HG03469 (cell line): ENCODE measurements around the gene PHEX.
A peak's percentile ranks its signal among the peaks of the same experiment; 100 is the strongest.

ENCODE experiments used
- ATAC-seq: cut with Tn5 transposase; IDR thresholded peaks from one replicate; pipeline ENCODE4 v1.9.1; 2021; ENCODE audit warnings: mild to moderate bottlenecking, moderate library complexity, moderate number of reproducible peaks; ENCODE audit not compliant: unreplicated experiment

PHEX gene

DNA sequence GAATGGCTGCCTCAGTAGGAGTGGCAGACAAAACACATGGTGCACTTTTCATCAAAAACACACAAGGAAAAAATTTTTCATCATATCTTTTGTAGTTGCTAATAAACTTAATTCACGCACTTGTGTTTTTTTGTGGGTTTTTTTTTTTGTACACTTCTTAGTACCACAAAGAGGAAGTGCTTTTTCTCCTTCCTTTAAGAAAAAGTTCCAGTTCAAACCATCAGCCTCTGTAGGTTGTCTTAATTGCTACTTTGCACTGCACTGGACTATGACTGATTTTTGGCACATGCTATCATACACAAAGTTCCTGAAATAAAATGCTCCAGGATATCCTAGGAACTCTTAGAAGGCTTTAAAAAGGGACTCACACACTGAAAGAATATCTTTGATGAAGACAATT lies at the start of gene PHEX:
Gene PHEX, plus strand, starts transcription at position 242 of the 400 bp plus-strand sequence. CDS start 681 bp downstream, outside the sequence.
- ATAC-seq = no peak

DNA sequence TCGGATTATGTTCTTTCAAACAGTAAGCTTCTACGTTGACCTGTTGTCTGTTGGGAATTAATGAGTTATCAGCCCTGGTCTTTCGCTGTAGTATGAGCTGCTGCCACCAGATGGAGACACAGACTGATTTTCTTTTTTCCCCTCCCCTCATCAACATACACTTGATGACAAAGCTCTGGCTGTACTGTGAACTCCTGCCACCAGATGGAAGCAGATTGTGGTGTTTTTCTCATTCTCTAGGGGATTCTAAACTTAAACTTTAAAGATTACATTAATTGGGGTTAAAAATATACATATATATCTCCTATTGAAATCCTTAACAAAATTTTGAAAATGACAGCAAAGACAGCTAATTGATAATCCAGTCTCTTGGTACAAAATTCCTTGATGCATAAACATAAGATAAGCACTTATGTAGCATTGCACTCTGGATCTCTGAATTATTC lies 46.8 kb upstream of the PHEX start:
- peak; percentile 80 for ATAC-seq

DNA sequence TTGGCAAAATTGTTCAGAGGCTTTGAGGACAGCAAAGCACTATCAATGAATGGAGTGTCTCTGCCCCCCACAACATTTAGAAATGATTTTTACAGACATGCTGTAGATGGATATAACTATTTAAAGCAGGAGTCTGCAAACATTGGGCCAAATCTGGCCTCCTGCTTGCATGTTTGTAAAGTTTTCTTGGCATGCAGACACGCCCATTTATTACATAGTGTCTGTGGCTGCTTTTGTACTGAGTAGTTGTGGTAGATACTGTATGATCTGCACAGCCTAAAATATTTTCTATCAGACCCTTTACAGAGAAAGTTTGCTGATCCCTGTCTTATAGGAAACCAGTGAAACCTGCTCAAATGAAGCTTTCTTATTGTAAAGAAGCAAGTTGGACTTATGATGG lies 45.5 kb upstream of the PHEX start:
- no peak for ATAC-seq

DNA sequence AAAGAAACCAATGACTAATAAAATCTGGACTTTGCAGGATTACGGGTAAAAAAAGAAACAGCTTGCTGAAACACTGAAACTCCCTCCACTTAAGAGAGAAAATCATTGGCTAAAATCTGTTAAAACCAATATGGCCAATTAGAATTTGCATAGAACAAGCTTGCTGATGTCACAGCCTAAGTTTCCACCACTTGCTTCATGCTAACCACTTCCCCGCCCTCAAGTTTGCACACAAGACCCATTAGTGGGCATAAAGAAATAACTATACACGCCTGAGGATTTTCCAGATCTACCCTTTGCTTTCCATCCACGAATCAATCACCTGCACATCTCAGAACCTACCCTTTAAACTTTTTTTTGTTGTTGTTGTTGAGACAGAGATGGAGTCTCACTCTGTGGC lies 42.7 kb upstream of the PHEX start:
- ATAC-seq = no peak

DNA sequence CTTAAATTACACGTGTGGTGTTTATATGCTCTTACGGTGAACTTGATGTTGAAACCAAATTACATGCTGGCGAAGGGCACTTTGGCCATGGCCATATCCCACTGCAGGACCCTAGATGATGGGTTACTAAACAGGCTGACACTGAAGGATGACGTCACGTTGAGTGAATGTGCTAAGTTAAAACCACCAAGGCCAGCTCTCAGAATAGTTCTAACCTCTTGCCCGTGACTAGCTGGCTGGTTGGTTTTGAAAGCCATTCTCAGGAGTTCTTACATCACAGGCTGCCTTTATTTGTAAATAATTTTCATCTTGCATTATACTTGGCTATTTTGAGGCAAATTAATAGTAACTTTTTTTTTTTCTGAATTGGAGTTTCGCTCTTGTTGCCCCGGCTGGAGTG lies 41.3 kb upstream of the PHEX start:
- ATAC-seq = no peak

DNA sequence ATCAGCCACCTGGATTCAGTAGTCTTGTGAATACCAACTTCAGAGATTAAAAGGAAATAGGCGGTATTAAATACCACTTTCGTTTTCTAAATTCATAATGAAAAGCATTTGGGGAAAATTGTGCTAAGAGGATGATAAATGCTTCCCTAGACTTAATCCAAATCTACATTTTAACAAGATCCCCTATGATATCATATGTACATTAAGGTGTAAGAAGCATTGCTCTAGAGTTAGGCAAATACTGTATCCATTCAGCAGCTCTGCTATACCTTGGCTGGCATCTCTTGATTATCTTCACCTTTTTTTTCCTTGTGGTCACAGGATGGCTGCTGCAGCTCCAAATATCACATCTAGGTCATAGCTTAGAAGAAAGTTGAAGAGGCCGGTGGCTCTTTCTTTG lies 40.6 kb upstream of the PHEX start:
- ATAC-seq = no peak

DNA sequence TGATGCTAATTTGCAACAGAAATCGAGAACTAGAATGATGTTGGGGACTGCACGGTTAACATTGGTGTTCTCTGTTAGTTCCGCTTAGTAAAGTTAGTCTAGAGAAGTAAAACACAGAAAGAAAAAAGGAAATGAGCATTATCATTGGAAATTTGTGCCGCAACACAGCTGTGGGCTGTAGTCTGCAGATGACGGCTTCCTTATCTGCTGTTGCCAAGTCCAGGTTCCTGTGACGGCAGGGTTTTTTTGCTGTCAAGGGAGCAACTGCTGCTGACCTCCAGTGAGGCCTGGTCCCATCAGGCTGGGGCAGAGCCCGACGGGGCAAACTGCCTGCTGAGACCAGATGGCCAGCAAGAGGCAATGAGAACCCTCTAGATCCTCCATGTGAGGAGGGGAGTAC lies 38.9 kb upstream of the PHEX start:
- ATAC-seq = peak; percentile 77

- ATAC-seq = no peak
These were observed 35.2 kb upstream of the PHEX start for GRCh38 chrX:21996872-21997455.

DNA sequence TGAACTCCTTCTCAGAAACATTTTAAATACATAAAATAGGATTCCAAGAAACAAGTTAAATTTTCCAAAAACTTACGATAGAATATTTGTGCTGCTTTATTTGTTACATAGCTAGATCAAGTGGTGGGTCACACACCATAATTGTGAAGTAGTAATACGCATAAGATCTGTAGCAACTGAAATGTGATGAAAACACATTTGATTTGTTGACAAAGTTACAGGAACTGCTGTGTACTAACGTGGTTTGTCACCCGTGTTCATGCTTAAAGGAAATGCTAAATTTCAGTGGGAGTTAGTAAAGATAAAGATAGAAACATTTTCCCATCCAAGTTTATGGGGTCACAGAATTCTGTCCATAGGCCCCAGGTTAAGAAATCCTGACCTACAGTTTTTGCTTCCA lies 34.1 kb upstream of the PHEX start:
- ATAC-seq = no peak

DNA sequence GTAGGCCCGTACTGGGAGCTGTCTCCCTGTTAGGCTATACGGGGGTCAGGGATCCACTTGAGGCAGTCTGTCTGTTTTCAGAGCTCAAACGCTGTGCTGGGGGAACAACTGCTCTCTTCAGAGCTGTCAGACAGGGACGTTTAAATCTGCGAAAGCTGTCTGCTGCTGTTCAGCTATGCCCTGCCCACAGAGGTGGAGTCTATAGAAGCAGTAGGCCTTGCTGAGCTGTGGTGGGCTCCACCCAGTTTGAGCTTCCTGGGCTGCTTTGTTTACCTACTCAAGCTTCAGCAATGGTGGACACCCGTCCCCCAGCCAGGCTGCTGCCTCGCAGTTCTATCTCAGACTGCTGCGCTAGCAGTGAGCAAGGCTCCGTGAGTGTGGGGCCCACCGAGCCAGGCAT lies 27.3 kb upstream of the PHEX start:
- no peak for ATAC-seq

DNA sequence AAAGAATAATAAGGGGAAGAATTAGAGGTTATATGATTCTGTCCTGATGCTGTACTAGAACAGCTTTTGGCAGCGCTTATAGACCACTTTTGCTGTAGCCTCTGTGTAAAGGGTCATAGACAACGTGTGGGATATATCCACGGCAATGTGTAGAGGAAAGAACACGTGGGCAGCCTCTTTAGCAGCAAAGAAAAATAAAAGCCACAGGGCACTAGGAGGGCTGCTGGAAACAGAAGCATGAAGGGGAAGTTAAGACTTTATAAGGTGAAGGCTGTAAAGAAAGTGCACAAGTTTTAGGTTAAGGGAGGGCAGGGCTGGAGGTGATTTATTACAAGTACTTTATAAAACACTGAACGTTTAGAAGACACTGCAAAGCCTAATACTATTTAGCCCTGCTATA lies 20.1 kb upstream of the PHEX start:
- ATAC-seq = no peak

DNA sequence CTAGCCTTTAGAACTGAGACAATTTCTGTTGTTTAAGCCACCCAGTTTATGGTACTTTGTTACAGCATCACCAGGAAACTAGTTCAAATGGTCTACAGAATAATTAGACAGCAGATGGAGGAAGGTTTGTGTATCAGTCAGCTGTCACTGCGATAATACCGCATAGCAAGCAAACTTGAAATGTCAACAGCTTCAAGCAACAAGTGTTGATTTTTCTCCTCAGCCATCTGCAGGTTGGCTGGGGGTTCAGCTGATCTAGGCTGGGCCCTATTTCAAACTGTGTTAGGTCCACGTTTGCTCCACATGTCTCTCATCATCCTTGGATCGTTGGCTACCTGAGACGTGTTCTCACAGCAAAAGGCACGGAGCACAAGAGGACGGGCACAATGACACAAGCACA lies 19.2 kb upstream of the PHEX start:
- ATAC-seq = no peak

GRCh38 chrX:22015139-22015750 lies 16.9 kb upstream of the PHEX start:
- no peak for ATAC-seq

DNA sequence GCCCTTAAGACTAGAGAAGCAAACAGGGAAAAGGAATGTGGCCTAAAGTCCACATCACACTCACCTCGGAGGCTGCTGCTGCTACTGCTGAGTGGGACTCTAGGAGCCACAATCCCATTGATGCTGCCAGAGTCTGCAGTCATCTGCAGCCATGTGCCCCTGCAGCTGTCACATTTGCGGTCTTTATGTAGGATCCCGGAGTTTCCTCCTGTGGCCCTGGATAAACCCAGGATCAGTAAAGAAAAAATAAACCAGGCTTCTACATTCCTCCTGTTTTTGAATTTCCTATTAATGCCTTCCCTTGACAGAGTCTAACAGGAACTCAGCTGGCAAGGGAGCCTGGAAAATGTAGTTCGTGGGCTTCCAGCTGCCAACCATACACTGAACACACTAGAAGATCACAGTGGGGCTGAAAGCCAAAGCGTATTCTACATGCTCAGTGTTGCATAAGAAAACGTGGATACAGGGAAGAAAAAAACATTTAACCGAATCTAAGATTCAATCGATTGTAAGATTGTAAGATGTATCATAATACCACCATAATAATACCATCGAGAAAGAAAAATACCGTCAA lies 10.3 kb upstream of the PHEX start:
- ATAC-seq = no peak

GRCh38 chrX:22024577-22024976 lies 7.5 kb upstream of the PHEX start:
- ATAC-seq = no peak

- no peak for ATAC-seq
These were observed 6.4 kb upstream of the PHEX start for GRCh38 chrX:22025751-22026150.

- ATAC-seq = no peak
These were observed 5.4 kb upstream of the PHEX start for GRCh38 chrX:22026731-22027130.

GRCh38 chrX:22032506-22032905 lies 381 bp downstream of the PHEX start:
- no peak for ATAC-seq

DNA sequence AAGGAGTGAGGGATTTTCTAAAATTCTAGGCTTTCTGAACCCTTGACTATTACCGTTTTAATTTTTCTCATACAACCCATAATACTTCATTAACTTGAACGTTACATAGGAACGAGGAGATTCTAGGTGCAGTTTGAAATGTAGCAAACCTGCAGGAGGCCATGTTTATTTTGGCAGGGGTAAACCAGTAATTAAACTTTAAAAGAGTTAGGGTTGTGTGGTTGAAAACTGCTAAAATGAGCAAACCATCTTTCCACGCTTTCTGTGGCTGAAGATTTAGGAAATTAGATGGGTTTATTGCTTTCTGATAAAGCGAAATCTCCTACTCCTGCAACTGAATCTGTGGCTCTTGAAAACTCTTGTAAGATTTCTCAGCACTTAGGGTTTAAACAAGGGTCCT lies 1.7 kb downstream of the PHEX start:
- ATAC-seq = no peak

DNA sequence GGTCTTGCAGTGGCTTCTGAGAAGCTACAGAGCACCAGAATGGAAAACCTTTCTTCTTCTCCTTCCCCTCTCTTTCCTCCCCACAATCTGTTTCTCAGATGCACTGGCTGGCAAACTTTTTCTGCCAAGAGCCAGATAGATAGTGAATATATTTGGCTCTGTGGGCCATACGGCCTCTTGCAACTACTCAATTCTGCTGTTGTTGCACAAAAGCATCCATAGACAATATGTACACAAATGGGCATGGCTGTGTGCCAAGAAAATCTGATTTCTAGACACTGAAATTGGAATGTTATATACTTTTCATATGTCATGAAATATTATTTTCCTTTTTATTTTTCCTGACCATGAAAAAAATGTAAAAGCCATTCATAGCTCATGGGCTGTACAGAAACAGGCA lies 3.1 kb downstream of the PHEX start:
- ATAC-seq = no peak

DNA sequence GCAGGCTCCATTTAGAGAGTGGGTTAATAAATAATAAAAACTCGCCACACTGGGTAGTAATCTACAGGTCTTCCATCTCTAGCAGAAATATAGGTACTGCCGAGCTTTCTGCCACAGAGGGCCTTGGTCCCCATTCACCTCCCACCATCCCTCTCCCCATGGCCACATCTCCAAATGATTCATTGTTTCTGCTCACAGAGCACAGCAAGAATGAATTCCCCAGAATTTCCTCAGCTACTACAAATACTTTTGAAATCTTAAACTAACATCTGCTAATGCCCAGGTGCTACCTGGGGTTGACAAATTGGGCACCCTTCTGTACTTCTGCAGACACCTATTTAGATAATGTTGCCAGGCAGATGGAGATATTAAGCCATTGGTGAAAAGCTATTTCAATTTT lies 5.1 kb downstream of the PHEX start:
- ATAC-seq = no peak

DNA sequence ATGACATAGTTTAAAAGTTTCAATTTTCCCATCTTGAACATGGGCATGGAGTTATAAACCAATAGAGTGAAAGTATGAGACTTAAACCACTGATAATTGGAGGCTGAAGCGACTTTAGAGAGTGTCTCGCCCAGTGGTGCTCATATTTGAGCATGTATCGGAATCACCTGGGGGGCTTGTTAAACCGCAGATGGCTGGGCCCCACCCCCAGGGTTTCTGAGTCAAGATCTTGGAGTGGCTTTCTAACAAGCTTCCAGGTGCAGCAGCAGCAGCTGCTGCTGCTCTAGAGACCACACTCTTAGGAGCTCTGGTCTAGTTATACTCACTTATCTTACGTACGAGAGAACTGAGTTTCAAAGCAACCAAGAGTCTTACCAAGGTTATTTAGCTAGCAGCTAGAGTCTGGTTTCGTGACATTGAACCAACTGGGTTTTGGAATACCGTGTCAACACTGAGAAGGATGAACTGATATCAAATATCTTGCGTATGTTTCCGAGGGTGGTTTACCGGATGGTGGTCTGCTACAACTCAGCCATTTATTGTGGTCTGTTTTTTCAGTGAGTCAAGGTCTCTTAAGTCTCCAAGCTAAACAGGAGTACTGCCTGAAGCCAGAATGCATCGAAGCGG lies 5.9 kb downstream of the PHEX start:
- no peak for ATAC-seq
